ENCODE results near the gene CAMTA1.

DNA sequence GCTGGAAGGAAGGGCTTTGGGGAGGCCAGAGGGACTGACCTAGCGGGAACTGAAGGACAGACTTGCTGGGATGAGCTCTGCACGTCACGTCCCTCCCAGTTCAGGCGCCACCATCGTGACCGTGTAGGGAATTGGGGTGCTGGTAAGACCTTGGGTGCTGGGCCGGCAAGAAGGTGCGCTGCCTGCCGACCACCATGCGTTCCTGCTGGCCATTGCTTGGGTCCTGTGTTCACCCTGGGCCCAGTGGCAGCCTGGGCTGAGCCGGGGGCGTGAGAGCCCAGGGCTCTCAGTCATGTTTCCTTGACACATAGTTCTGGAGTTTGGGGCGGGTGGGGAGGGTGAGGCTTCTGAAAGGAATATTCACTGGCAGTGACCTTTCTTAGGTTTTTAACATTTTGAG lies 176.0 kb downstream of the CAMTA1 start:
- TF ChIP-seq CTCF (IDR thresholded peaks at IDR 0.05; ENCODE audit: borderline replicate concordance, extremely low read depth, low read length, poor library complexity, severe bottlenecking) (no peak), EZH2 (IDR thresholded peaks at IDR 0.05; ENCODE audit: borderline replicate concordance, low read depth, low read length, severe bottlenecking) (no peak)

All from DND-41 (cell line).